HG03571 (cell line): ENCODE results near the gene PIK3AP1.
"Not testable (repeated sequence)": the region's sequence is repeated elsewhere in the genome, so short reads cannot be mapped to it uniquely, and the experiment has no call there.

Experiments
- ATAC-seq: cut with Tn5 transposase; IDR thresholded peaks from one replicate; pipeline ENCODE4 v1.9.1; 2021; ENCODE audit not compliant: unreplicated experiment

PIK3AP1 gene

DNA sequence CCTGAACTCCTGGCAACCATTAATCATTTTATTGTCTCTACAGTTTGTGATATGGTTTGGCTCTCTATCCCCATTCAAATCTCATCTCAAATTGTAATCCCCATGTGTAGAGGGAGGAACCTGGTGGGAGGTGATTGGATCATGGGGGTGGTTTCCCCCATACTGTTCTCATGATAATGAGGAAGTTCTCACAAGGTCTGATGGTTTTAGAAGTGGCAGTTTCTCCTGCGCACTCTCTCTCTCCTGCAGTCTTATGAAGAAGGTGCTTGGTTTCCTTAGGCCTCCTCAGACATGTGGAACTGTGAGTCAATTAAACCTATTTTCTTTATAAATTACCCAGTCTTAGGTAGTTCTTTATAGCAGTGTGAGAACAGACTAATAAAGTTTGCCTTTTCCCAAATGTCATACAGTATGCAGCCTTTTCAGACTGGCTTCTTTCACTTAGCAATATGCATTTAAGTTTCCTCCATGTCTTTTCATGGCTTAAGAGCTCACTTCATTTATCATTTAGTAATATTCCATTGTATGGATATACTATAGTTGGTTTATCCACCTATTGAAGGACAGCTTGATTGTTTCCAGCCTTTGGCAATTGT is 17.1 kb upstream of the PIK3AP1 start:
- ATAC-seq = not testable (repeated sequence)

DNA sequence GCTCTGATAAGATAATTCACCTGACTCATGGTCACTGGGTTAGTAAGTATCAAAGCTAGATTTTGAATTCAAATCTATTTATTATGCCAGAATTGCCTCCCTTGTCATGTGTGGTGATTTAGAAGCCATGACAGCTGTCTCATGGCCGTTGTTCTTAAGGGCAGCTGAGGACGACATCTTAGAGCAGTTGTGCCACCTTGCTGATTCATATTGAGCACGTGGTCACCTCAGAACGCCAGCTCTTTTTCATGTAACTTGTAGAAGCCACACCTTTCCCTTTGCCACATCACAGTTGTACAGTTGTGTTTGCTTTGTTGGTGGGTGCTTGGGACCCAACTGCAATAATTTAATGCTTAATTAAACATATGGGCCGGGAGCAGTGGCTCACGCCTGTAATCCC is 4.3 kb upstream of the PIK3AP1 start:
- ATAC-seq = no peak

DNA sequence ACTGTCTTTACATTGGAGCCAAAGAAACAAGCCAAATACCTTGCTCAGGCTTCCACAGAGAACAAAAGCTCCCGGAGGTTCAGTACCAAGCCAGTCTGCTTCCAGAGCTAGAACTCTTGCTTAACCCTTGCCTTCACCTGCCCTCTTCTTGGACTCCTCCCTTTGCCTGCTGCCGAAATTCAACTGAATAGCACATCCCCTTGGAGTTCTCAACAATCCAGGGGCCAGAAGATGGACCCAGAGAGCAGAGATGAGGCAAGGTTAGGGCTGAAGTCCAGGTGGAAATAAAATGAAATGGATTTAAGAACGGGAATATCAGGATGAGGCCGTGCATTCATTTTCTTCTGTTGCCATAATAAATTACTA is 876 bp upstream of the PIK3AP1 start:
- no peak for ATAC-seq

DNA sequence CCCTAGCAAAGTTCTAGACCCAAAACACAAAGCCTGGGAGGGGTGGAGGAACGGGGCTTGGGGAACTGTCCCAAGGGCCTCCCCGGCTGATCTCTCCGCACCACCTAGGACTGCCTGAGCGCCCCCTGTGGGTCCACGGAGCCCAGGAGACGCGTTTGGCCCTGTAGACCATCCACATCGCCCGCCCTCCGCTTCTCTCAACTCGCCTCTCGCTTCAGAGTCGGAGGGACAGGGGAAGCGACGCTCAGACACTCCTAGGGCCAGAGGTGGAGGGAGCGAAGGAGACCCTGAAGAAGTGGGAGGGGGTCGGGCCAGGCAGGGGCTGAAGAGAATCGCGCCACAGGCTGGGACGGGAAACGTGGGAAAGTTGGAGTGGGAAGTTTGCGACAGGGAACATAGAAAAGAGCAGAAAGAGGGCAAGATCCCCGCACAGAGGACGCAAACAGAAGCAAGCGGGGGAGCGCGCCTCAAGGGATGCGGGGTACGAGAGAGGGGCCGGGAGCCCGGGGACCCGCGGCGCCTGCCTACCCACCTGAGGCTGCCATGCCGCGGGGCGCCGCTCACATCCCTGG is 378 bp downstream of the PIK3AP1 start:
- peak; percentile 41 for ATAC-seq

DNA sequence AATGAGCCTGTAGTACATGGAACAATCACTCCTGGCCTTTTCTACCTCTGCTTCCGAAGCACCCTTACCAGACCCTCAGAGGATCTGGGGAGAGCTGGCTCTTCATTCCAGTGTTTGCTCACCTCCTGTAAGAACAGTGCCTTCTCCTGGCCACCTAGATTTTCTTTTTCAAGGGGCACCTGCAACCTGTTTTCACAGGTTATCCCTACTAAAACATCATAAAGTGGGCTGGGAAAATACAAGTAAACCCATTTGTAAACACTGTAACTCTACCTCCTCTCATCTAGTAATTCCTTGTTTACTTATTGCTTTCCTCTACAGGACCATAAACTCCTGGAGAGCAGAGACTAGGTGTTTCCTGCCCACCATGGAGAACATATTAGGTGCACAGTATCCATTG is 1.1 kb downstream of the PIK3AP1 start:
- no peak for ATAC-seq

DNA sequence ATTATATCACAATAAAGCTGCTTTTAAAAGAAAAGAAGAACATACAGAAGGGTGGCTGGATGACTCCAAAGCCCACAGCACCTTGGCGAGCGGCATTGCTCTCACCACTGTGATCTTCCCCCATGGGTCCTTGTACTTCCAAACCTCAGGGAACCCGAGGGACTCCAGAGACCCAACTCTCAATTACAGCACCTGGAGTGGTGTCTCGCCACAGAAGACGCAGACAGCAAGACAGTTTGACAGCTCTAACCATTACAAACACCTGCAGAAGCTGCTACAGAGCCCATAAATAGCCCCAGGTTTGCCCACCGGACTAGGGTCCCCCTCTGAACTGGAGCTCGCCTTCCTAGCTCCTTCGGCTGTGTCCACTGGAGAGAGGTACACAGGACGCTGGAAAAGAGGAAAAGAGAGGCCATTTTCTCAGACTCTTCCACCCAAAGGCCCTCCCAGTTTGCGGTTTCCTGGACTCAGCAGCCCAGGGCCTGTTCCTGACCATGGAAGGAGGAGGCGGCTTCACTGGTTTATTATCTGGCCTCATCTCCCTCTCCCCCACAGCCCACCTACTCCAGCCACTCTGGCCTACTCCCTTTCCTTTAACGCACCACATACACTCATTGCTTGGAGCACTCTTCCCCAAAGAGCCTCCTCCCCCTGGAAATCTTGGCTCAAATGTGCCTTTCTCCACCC is 1.9 kb downstream of the PIK3AP1 start:
- ATAC-seq = no peak

DNA sequence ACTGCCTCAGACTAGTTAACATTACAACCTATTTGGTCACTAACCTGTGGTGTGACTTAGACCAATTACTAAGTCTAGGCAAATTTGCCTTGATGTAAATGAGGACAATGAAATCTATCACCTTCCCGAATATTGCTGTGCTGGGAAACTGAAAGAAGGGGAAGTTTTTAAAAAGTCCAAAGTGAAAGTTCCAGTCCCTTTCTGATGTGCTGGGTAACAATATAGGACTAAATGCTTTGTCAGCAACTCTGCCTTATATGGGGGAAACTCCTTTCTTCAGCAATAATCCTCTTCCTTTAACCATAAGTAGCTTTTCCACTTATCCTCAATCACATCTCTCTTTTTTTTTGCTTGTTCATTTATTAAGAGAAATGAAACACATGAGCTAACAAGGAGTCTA is 3.9 kb downstream of the PIK3AP1 start:
- ATAC-seq = no peak

DNA sequence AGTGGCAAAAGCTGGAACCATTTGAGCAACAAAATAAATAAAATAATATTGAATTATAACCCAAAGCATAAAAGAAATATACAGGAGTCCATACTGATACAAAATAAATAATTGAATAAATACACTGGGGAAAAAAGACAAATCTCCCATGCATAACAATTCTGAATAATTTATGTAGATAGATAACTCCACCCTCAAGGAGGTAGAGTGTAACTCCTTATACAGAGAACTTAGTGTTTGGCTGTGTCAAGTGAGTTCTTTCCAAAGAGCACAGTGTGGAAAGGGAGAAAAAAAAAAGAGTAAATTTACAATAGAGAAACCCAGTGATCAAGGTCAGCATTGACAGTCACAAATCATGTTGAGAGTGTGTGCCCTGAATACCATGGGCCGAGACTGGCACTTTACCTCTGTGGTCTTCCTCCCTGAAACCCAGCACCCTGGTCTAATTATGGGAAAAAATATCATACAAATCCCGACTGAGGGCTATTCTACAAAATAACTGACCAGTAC is 5.5 kb downstream of the PIK3AP1 start:
- ATAC-seq = no peak

DNA sequence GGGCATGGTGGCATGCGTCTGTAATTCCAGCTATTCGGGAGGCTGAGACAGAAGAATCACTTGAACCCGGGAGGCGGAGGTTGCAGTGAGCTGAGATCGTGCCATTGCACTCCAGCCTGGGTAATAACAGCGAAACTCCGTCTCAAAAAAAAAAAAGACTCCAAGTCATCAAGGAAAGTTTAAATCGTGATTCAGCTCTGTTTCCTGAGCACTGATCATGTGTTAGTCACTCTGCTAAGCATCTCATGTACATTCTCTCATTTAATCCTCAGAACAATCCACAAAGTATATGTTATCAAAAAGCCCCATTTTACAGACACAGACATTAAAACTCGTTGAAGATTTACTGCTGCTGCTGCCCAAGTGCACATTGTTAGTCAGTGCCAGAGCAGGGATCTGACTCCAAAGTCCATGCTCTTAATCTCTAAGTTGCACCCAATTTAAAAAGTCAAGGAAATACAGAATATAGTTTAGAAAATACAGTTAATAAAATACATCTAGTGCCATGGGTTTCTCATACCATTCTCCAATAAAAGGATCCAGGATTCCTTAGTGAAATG is 6.2 kb downstream of the PIK3AP1 start:
- ATAC-seq = no peak

DNA sequence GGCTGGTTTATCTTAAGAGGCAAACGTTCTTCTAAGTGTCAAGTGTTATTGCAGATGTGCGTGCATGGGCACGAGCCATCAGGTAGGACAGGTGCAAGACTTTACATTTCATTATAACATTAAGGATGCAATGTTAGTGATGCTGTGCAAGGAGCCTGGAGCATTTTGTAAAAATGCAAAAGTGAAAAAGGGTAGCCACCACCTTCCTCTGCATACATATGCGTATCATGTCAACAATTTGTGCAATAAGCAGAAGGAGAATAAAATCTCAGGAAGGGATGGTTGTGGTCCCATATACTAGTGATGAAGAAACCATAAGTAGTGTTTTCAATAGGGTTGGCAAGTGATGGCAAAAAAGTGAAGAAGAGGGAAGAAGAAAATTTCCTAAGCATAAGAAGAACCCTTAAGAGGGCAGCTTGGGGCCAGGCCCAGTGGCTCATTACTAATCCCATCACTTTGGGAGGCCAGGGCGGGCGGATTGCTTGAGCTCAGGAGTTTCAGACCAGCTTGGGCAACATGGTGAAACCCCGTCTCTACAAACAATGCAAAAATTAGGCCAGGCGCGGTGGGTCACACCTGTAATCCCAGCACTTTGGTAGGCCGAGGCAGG is 7.5 kb downstream of the PIK3AP1 start:
- ATAC-seq = no peak

DNA sequence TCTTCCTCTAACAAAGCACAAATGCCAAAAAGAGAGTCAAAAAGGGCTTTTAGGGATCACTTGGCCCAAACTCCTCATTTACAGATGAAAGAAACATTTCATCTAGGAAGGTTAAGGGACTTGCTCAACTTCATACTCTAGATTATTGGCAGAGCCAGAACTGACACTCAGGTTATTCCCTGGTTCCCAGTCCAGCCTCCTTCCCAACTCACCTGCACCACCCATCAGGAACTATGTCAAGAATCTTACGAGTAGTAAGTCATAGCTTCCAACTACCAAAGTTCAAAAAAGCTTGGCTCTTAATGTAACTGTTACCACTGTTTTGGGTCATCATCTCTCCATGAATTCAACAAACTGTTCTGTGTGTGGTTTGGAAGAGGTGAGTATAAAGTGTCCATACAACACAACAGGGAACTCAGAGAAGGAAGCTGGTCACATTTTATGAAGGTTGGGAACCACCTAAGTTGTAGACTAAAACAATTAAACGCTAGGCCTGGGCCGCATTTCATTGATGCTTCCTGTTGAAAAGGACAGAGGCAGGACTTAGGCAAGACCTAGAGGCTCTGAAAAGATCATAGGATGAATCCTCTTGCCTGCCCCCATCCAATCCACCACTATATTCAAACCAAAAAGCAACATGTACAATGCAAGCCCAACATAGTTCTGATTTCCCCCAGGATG is 9.1 kb downstream of the PIK3AP1 start:
- no peak for ATAC-seq

DNA sequence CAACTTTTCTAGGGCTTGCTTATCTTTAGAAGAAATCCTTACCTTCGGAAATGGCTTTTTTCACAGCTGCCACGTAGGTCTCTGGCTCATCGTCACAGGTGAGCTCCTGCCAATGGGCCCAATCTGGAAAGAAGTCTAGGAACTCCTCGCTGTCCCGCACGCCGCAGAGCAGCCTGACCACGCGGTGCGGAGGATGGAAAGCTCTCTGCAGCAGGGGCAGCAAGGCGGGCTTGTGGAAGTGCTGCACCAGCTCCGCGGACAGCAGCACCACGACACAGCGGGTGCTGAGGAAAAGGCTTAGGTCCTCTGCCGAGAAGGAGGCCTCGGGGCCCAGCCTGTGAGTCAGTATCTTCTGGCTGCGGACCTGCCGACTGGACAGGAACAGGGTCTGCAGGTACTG is 10.8 kb downstream of the PIK3AP1 start:
- no peak for ATAC-seq

DNA sequence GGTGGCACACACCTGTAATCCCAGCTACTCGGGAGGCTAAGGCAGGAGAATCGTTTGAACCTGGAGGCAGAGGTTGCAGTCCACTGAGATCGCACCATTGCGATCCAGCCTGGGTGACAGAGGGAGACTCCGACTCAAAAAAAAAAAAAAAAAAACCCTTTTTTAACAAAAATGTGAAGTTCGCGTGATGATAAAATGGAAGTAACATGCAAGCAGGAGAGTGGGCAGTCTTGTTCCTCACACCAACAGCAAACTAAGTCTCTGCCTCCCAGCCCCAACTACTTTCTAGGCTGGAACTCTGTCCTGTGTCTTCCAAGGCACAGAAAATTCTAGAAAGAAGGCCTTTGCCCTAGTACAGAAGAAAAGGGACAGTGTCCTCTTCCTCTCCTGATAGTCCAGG is 11.3 kb downstream of the PIK3AP1 start:
- no peak for ATAC-seq

DNA sequence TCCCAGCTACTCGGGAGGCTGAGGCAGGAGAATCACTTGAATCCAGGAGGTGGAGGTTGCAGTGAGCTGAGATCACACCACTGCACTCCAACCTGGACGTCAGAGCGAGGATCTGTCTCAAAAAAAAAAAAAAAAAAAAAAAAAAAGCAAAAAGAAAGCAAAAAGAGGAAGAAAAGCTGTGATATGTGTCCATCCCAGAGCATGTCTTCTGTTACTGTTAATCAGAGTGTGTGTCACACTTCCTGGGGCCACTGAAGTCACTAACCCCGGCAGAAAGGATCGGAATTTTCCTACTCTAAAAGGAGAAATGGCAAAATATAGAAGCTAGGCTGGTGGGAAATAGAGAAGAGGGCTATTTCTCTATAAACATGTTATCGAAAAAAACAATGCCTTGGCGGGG is 11.9 kb downstream of the PIK3AP1 start:
- no peak for ATAC-seq

DNA sequence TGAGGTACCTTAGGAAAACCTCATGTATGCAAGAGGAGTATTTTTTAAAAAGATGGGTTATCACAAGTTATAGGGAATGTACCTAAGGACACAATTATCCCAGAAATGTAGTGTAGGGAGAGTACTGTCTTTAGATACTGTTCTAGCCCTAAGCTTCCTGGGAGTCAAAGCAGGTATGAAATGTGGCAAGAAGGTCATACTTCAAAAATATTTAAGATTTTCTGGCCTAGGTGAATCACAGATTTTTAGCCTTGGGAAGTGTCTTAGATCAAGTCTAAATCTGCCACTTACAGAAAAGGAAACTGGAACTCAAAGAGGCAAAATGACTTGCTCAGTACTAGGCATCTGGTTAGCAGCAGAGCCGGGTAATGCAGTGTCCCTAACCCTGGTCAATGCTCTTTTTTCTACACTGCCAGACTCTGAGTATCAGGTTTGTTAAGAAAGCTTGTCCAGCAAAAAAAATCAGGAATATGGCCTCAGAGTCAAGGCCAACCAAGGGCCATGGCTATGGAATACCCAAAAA is 13.9 kb downstream of the PIK3AP1 start:
- ATAC-seq = peak; percentile 44

DNA sequence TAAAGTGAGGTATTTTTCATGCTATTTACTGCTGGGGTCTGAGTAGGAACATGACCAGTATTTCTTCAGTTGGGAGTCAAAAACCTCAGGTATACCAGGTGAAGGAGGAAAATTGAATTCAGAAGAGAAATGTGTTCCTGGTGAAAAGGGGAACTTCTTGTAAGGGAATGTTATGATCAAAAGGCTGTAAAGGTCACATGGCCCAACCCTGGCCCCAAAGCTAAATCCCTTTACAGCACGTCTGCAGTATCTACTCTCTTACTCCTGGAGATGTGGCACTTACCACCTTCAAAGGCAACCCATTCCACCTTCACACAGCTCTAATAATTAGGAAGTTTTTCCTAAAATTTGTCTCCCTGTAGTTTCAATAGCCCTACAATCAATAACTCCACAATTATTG is 15.2 kb downstream of the PIK3AP1 start:
- ATAC-seq = no peak

DNA sequence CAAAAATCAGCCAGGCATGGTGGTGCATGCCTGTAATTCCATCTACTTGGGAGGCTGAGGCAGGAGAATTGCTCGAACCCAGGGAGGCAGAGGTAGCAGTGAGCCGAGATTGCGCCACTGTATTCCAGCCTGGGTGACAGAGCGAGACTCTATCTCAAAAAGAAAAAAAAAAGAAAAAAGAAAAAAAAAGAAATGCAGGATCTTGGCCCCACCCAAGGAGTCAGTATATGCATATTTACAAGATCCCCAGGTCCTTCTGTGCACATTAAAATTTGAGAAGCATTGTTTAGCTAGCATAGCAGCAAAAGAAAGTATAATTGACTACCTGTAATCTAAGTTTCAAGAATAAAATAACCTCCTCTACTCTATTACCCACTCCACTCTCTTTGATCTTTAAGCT is 15.8 kb downstream of the PIK3AP1 start:
- ATAC-seq = no peak

DNA sequence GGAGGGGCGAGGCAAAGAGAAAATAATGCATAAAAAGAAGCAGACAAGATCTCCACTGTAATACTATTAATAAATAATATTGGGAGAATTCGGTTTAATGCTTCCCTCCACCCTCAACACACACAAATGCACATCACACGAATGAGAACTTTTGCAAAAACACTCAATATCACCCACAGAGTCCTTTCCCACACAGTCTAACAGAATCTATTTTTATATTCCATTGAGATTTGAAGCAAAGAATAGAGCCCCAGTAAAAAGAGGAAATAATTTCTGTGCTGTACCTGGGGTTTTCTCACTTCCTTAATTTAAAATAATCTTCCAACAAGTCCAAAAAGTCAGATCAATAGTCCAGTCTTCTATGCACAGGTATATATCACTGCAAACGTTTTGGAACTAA is 17.0 kb downstream of the PIK3AP1 start:
- no peak for ATAC-seq

DNA sequence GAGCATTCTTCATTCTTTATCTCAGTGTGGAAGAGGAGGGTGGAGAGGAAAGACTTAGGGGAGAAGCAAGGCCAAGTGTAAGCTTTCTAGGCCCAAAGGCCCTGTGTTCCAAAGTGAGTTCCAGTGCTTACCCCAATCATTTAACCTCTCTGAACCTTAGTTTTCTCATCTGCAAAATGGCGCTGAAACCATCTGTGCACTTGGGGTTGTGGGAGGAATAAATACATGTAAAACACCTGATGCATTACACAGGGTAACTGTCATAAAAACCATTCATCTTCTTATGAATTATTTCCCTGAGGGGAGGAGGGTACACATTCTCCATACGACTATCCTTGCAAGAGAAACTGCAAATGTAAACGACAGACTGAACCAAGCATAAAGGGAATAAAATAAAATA is 19.0 kb downstream of the PIK3AP1 start:
- ATAC-seq = no peak

DNA sequence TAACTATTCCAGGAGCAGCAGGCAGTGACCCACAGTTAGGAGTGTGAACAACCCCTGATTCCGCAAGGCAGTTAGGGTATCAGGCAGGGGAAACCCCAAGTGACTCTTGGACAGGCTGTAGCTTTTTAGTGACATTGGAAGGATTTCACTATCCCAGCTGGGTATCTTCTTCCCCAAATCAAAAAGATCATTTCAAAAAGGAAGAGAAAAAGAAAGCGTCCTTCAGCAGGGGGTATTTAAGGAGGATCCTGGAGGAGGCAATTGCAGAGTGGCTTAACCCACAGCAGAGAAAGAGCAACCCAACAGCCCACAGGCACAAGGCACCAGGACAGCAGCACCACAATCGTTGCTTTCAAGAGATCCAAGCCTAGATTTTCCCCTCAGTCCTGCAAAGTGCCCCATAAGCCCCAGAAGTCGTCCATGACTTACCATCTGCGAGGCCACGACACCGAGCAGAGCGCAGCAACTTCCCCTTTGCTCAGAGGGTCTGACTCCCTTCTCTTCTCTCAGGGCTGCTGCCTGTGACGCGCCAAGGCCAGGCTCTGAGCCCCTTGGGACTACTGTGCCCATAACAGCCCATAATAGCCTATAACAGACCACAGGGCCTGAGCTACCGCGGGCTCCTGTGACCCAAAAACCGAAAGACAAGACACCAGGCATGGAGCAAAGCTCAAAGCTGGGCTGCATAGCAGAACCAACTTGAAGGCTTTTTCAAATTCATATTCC is 19.8 kb downstream of the PIK3AP1 start:
- ATAC-seq = peak; percentile 62
